HG02610 (cell line): Measurements from ENCODE around the gene GOSR2.
"Not testable (repeated sequence)": the region's sequence is repeated elsewhere in the genome, so short reads cannot be mapped to it uniquely, and the experiment has no call there.

Experiments used
- ATAC-seq: cut with Tn5 transposase; IDR thresholded peaks from one replicate; pipeline ENCODE4 v1.9.1; 2021; ENCODE audit warnings: mild to moderate bottlenecking, moderate library complexity; ENCODE audit not compliant: unreplicated experiment

The GOSR2 gene

DNA sequence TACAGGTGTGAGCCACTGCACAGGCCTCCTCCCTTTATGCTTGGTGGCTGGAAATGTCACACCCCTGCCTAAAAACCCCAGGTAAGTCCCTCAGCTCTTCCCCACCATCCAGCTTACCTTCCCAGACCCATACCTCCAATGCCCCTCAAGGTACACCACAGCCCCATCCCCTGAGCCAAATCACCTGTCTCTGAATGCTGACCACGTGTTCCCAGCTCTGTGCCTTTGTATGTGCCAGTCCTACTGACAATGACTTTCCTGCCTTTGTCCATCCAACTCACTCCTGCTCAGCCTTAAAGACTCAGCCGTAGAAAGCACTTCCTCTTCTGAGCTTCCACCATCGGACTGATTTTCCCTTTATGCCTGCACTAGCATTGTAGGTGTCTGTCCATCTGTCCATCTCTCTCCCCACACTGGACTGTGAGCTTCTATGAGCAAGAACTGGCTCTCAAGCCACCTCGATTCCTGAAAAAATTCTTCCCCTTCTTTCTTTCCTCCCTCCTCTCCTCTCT, 30.7 kb upstream of the GOSR2 start:
- ATAC-seq, result no peak

DNA sequence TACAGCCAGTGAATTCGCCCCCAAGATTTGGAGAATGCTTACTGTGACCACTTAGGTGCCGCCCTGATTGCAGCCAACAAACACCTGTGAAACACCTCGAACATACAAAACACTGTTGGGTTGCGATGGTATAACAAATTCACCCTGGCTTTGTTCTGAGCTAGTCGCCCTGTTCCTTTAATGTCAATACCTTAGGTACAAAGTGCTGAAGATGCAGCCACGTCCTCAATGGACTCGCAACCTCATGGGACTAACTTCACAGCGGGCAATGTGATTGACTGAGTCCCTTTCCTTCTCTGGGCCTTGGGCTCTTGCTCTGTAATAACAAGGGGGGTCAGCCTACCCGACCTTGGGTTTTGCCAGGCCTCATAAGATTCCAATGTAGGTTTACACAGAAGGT, 28.9 kb upstream of the GOSR2 start:
- no peak for ATAC-seq

DNA sequence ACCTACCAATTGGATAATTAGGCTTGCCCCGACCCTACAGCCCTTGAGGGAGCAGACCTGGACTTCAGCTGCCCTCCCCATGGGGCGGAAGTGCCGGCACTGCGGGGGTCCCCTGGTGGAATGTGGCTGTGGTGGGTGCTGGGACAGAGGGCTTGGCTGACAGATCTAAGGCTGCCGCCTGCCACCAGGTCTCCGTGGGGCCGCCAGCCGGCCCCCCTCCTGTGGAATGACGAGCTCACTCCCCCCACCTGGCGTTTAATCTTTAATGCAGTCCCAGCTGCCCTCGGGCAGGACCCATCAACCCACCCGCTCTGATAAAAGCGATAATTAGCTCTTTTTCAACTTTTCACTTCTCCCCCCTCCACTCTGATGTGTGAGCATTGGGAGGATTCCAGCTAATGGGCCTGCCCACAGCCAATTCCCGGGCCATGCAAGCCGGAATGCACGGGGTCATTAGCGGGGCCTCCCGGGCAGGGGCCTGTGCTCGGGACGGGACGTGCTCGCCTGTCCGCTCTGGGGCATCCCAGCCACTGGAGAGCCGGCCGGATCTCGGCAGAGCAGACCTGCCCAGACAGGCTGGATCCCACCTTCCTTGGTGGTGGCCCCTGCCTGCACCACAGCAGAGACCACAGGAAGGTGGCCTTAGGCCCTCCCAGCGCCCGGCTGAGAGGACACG, 28.3 kb upstream of the GOSR2 start:
- ATAC-seq, result no peak

DNA sequence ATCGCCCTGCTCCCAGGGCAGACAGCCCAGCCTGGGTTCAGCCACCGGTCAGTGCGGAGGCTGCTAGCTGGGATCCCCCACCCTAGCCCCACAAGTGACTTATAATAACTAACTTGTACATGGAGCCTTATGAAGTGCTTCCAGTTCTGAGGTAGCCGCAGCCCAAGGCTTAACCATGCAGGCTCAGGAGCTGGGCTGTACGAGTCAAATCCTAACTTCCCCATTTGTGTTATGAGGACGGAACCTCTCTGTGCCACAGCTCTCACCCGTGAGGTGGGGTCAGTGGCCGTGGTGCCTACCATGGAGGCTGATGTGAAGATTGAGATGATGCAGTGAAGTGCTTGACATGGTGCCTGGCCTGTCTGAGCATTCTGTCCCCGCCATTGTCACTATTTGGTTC, 27.8 kb upstream of the GOSR2 start:
- no peak for ATAC-seq

DNA sequence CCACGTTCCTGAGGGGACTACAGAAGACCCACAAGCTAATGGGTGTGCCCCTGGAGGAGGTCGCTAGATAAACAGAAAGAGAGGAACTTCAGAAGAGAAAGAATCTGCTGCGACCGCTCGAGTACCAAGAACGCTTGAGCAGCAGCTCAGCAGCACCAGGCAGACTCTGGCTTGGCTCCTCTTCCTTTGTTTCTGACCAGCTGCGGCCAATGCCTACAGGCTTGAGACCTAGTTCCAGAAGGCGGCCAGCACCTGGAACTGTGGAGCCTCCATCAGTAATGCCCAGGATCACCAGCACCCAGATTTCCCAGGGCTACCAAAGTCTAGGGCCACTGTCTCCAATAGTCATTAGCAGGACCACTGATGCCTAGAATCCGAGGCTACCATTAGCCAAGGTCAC, 26.0 kb upstream of the GOSR2 start:
- no peak for ATAC-seq

DNA sequence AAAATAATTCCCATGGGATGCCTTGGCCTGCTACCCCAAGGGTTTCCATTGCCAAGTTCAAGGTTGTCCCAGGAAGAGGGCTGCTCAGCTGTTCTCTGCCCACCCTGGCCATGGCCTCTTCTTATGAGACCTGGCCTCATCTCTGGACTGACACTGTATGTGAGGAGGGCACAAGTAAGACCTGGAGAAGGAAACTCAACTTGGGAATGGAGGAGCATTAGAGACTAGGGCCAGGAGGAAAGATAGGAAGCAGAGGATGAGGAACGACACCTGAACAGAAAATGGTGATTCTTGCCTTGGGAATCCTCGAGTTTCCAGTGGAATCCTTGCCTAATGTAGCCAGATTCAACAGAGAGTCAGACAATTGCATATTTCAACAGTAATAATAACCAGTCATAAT, 24.6 kb upstream of the GOSR2 start:
- no peak for ATAC-seq

DNA sequence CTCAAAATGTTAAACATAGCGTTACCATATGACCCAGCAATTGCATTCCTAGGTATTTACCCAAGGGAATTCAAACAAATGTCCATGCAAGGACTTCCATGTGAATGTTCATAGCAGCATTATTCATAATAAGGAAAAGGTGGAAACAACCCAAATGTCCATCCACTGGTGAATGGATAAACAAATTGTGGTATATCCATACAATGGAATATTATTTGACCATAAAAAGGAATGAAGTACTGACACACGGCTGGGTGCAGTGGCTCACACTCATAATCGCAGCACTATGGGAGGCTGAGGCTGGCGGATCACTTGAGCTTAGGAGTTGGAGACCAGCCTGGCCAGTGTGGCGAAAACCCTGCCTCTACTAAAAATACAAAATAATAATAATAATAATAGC, 24.1 kb upstream of the GOSR2 start:
- no peak for ATAC-seq

DNA sequence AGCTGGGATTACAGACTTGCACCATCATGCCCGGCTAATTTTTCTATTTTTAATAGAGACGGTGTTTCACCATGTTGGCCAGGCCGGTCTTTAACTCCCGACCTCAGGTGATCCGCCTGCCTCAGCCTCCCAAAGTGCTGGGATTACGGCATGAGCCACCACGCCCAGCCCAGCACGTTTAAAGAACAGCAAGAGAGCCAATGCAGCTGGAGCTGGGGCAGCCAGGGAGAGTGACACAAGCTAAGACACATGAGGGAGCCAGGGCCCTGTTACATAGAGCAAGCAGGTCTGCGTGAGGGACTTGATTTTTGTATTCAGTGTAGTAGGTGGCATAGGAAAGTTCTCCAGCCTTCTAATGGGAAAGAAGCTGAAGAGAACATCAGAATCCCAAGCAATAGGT, 21.7 kb upstream of the GOSR2 start:
- ATAC-seq, result no peak

DNA sequence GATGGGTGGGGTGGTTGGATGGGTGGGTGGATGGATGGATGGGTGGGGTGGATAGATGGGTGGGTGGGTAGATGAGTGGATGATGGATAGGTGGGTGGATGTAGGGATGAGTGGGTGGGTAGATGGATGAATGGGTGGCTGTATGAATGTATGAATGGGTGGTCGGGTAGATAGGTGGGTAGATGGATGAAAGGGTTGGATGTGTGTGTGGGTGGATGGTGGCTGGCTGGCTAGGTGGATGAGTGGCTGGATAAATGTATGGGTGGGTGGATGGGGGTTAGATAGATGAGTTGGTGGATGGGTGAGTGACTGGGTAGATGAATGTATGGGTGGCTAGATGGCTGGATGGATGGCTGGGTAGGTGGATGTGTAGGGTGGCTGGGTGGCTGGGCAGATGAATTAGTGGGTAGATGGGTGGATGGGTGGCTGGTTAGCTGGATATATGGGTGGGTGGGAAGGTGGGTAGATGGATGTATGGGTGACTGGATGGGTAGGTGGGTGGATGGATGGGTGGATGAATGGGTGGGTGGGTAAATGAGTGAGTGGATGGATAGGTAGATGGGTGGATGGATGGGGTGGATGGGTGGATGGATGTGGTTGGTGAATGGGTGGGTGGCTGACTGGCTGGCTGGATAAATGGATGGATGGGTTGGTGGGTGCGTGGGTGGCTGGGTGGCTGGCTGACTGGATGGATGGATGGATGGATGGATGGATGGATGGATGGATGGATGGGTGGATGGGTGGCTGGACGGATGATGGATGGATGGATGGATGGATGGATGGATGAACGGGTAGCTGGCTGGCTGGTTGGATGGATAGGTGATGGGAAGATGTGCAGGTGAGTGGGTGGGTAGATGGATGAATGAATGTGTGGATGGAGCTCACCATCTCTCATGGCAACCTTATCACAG, 18.9 kb upstream of the GOSR2 start:
- ATAC-seq, result no peak

DNA sequence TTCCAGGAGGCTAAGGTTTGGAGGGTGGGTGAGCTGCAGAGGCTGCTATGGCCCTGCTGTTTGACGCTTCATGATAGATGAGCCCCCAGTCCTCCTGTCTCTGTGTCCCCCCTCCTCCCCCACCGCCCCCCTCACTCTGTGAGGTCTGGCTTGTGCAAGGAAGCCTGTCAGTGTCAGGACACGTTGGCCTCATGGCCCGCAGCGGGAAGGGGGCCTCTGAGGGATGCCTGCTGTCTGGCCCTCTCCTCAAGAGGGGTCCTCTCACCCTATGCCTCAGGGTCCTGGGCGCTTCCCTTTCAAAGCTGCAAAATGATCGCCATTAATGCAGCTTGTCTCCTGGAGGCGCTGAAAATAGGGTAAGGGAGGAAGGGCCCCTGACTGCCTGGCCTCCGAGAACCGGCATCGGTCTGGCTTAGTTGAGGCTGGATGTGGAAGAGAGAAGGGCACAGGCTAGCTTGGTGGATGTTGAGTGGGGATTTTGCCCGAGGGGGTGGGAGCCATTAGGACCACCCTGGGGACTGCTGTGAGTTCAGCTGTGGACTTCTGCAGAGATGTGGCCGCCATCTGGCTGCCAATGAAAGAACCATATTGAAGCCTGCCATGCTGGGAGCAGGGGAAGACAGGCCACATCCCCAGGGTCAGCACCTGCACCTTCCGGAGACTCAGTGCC, 14.8 kb upstream of the GOSR2 start:
- ATAC-seq, result no peak

DNA sequence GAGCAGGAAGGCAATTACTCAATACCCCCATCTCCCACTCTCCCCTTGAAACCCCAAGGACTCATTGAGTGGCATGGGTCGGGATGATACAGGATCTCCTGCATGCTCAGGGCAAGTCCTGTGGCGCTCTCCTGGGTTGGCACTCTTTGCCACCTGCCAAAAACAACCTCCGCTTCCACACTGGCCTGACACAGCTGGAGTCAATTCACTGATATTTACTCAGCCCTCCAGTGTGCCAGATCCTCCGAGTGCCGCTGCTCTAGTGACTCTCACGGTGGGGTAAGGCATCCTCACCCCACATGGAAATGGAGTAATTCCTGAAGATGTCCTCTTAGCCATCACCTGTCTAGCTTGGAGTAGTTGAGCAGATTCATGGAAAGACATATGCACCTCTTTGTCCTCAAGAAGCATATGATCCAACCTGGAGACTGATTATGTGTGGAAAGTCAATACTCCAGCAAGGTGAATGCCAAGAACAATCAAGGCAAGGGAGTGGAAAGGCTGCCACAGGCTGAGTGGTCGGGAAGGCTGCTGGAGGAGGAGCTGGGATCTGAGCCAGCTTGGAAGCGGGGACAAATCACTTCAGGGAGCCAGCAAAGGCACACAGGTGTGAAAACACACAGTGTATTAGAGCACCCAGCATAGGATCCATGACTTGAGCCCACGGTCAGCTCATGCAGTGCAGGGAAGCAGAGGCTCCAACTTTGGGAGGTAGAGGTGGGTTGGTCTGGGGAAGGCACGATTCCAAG, 12.6 kb upstream of the GOSR2 start:
- ATAC-seq, result no peak

DNA sequence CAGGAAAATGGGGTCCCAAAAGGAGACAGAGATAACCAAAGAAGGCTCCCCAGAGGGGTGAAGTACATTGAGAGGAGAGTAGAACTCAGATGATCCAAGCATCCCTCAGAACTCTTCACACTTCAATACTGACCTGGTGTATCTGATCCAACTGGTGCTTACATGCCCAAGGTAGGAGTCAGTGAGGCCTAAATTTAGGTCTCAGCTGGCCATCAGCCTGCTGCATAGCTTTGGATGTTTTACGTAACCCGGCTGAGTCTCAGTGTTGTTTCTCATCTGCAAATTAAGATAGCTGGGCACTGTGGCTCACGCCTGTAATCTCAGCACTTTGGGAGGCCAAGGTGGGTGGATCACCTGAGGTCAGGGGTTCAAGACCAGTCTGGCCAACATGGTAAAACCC, 11.6 kb upstream of the GOSR2 start:
- no peak for ATAC-seq

DNA sequence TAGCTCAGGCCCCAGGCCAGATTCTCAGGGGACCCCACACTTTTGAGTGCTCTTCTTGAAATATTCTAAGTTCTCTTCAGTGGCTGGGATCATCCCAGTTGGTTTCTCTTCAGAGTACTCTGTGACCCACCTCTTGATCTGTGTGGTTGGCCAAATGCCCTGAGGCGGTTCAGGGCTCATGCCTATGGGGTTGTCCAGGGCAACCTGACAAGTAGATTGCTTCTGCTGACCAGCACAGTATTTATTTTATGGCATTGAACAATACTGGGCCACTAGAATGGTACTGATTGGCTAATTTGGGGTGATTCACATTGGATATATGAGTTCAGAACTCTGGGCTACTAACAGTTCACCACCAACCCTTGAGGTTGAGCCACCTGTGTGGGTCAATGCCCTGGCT, 7.4 kb upstream of the GOSR2 start:
- no peak for ATAC-seq

DNA sequence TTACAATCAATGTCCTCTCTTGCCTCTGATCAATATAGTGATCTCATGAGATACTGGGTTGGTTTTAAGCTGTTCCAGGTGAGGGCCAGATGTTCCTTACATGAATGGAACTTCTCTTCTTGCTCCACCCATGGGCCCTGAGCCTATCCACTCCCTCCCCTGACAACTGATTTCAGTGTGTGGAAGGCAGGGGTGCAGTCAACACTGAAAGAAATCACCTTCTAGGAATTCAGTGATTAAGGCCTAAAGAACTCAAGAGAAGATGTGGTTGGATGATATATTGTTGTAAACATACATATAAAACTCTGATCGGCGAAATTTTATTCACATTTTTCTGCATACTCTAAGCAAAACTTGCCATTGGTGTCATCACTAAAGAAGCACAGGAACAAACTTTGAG, 6.7 kb upstream of the GOSR2 start:
- ATAC-seq, result no peak

DNA sequence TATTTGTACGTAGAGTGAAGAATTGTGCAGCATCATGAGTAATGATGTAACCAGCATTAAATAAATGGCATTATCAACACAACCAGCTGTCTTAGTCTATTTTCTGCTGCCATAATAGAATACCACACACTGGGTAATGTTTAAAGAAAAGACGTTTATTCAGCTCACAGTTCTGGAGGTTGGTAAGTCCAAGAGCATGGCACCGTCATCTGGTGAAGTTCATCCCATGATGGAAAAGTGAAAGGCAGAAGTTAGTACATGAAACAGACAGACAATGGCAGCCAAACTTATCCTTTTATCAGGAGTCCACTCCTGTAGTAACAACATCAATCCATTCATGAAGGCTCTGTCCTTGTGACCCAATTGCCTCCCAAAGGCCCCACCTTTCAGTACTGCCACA, 6.3 kb upstream of the GOSR2 start:
- ATAC-seq, result no peak

DNA sequence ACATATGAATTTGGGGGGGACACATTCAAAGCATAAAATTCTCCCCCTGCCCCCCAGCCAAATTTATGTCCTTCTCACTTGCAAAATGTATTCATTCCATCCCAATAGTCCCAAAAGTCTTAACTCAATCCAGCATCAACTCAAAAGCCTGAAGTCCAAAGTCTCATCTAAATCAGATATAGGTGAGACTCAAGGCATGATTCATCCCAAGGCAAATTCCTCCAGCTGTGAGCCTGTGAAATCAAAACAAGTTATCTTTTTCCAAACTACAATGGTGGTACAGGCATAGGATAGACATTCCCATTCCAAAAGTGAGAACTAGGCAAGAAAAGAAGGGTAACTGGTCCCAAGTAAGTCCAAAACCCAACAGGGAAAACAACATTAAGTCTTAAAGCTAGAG, 5.9 kb upstream of the GOSR2 start:
- ATAC-seq, result no peak

DNA sequence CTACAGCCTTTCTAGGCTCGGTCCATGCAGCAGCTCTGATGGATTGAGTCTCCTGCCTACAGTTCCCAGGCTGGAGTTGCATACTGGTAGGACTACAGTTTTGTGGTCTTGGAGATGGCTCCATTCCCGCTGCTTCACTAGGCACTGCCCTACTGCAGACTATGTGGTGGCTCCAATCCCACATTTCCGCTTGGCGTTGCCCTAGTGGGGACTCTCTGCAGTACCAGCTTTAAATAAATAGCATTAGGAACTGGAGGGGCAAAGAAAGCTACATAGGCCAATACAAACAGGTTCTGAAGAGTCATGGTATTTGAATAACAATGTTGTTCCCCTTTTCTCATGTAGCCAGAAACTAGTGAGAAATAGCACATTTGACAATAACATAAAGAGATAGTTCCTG, 5.4 kb upstream of the GOSR2 start:
- no peak for ATAC-seq

DNA sequence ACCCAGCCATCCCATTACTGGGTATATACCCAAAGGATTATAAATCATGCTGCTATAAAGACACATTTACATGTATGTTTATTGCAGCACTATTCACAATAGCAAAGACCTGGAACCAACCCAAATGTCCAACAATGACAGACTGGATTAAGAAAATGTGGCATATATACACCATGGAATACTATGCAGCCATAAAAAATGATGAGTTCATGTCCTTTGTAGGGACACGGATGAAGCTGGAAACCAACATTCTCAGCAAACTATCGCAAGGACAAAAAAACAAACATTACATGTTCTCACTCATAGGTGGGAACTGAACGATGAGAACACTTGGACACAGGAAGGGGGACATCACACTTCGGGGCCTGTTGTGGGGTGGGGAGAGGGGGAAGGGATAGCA, 998 bp upstream of the GOSR2 start:
- not testable (repeated sequence) for ATAC-seq

DNA sequence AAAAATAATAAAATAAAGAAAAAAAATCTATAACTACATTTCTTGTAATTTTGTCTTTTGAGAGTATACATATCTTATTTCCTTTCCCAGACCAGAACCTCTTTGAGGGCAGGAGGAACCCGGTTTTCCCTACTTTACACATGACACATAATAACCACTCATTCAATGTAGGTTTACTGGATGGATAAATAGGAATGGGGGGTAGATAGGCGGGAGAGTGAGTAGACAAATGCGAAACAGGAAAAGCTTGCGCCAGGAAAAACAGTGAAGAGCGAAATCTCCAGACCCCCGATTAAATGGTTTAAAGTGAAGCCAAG, 515 bp upstream of the GOSR2 start:
- ATAC-seq, result no peak

DNA sequence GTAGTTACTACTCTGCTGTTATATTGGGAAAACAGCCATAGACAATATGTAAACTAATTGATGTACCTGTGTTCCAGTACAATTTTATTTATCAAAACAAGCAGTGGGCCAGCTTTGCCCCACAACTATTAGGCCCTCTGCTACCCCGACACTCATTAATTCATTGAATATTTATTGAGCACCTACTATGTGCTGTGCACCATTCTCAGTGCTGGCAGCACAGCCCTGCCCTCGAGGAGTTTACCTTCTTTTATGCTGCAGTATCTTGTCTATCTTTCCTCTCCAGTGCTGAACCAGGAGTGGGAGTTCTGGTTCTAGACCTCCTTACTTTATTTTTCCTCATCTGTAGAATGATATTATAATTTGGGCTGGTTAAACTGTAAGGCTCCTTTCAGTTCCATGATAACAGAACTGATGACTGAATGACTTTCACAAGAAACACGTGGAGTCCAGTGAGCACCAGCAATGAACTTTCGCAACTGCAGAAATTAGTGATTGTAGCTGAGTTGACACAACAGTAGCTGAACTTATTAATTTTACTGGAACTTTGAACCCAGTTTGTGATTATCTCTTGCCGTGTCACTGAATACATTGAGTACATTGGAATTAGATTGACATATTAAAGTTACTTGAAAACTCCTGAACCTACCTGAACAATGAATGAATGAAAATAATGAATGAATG, 2.4 kb downstream of the GOSR2 start:
- ATAC-seq, result no peak
